CD4-positive, alpha-beta T cell treated with Interleukin-4 for 4 hours (primary cell): ENCODE measurements around the gene EXOC2.
"Not testable (repeated sequence)": the region's sequence is repeated elsewhere in the genome, so short reads cannot be mapped to it uniquely, and the experiment has no call there.

Experiments used
- DNase-seq: peaks from one replicate; pipeline ENCODE4 v3.0.0-alpha.2; 2020

The EXOC2 gene

GRCh38 chr6:633611-634010, 59.3 kb downstream of the EXOC2 start:
- DNase-seq: no peak

GRCh38 chr6:628766-629165, 64.2 kb downstream of the EXOC2 start:
- no peak for DNase-seq

GRCh38 chr6:626236-626635, 66.7 kb downstream of the EXOC2 start:
- DNase-seq: no peak

GRCh38 chr6:624979-625378, 68.0 kb downstream of the EXOC2 start:
- DNase-seq: no peak

- no peak for DNase-seq
Measured at GRCh38 chr6:622462-622861, 70.5 kb downstream of the EXOC2 start.

GRCh38 chr6:621931-622330, 71.0 kb downstream of the EXOC2 start:
- no peak for DNase-seq

- no peak for DNase-seq
Measured at GRCh38 chr6:620950-621349, 72.0 kb downstream of the EXOC2 start.

GRCh38 chr6:620166-620565, 72.8 kb downstream of the EXOC2 start:
- DNase-seq: no peak

- peak; percentile 14 for DNase-seq
Measured at GRCh38 chr6:617456-618100, 75.4 kb downstream of the EXOC2 start.

- no peak for DNase-seq
Measured at GRCh38 chr6:613981-614380, 79.0 kb downstream of the EXOC2 start.

- no peak for DNase-seq
Measured at GRCh38 chr6:611928-612327, 81.0 kb downstream of the EXOC2 start.

- DNase-seq: no peak
Measured at GRCh38 chr6:610882-611281, 82.1 kb downstream of the EXOC2 start.

- no peak for DNase-seq
Measured at GRCh38 chr6:609905-610304, 83.0 kb downstream of the EXOC2 start.

GRCh38 chr6:606829-607379, 86.0 kb downstream of the EXOC2 start:
- no peak for DNase-seq

GRCh38 chr6:605895-606294, 87.0 kb downstream of the EXOC2 start:
- not testable (repeated sequence) for DNase-seq

- DNase-seq: no peak
Measured at GRCh38 chr6:604579-604978, 88.4 kb downstream of the EXOC2 start.

- DNase-seq: no peak
Measured at GRCh38 chr6:603265-603664, 89.7 kb downstream of the EXOC2 start.

- no peak for DNase-seq
Measured at GRCh38 chr6:599576-600448, 93.1 kb downstream of the EXOC2 start.

- no peak for DNase-seq
Measured at GRCh38 chr6:593907-594212, 99.1 kb downstream of the EXOC2 start.

GRCh38 chr6:593139-593906, 99.6 kb downstream of the EXOC2 start:
- peak; percentile 77 for DNase-seq

GRCh38 chr6:589090-589489, 103.8 kb downstream of the EXOC2 start:
- no peak for DNase-seq

GRCh38 chr6:586553-586952, 106.4 kb downstream of the EXOC2 start:
- DNase-seq: no peak

- DNase-seq: no peak
Measured at GRCh38 chr6:583635-584034, 109.3 kb downstream of the EXOC2 start.

GRCh38 chr6:583116-583515, 109.8 kb downstream of the EXOC2 start:
- no peak for DNase-seq
